Measurements from ENCODE around the gene INS.

Gene INS

DNA sequence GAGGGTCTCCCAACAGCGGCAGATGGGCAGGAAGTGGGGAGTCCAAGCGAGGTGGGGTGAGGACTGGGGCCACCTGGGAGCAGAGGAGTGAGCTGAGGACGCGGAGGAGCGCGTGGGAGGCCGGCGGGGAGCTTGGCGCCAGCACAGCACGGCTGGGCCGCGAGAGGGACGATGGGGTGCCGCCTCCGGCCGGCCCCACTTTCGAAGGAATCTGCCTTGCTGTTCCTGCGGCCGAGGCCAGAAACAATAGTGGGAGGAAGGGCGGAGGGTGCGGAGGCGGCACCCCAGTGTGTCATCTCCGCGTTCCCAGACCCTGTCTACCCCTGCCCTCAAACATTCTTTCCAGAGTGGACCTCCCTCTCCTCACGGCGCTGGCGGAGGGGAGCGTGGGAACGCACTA lies 5.5 kb downstream of the INS start:
- TF ChIP-seq ZFX (IDR thresholded peaks at IDR 0.05; ENCODE audit: borderline replicate concordance), result no peak
- TF ChIP-seq, protein P1, sequence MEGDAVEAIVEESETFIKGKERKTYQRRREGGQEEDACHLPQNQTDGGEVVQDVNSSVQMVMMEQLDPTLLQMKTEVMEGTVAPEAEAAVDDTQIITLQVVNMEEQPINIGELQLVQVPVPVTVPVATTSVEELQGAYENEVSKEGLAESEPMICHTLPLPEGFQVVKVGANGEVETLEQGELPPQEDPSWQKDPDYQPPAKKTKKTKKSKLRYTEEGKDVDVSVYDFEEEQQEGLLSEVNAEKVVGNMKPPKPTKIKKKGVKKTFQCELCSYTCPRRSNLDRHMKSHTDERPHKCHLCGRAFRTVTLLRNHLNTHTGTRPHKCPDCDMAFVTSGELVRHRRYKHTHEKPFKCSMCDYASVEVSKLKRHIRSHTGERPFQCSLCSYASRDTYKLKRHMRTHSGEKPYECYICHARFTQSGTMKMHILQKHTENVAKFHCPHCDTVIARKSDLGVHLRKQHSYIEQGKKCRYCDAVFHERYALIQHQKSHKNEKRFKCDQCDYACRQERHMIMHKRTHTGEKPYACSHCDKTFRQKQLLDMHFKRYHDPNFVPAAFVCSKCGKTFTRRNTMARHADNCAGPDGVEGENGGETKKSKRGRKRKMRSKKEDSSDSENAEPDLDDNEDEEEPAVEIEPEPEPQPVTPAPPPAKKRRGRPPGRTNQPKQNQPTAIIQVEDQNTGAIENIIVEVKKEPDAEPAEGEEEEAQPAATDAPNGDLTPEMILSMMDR (IDR thresholded peaks at IDR 0.05), result no peak
- H3K27ac ChIP-seq, result no peak overlapping the region

DNA sequence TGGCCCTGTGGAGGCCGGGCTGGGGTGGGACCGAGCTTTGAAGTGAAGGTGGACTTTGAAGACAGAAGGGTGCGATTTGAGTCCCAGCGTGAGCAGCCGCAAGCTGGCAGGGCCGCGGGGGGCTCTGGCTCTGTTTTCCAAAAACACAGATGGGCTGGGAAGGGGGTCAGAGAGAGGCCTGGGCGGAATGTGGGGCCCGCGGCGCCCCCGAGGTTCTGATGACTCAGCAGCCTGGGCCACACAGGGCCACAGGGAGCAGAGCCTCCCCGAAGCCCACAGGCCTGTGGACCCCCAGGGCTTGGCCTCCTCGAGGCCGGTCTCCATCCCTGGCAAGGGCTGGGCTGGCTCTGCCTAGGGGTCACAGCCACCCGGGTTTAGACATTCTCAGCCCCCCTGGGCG lies 6.1 kb downstream of the INS start:
- no peak for TF ChIP-seq ZFX (IDR thresholded peaks at IDR 0.05; ENCODE audit: borderline replicate concordance)
- TF ChIP-seq, protein P1 (IDR thresholded peaks at IDR 0.05), result no peak
- H3K27ac ChIP-seq, result no peak overlapping the region

DNA sequence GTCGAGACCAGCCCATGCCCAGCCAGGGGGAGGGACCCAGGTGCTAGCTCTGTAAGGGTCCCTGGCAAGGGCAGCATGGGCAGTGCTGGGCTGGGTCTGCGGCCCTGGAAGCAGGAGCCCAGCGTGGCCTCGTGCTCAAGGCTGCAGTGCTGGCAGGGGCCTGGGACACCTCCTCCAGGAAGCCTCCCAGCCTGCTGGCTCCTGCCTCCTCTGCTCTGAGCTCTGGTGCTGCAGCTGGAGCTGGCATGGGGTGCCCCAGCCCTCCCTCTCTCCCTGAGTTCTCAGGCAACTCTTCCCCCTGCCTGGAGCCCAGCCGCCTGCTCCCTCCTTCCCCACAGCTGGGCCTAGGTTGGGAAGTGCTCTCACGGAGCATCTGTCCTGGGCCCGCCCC lies 6.8 kb downstream of the INS start:
- no peak for TF ChIP-seq ZFX (IDR thresholded peaks at IDR 0.05; ENCODE audit: borderline replicate concordance)
- TF ChIP-seq, protein P1 (IDR thresholded peaks at IDR 0.05), result no peak
- H3K27ac ChIP-seq, result no peak overlapping the region

DNA sequence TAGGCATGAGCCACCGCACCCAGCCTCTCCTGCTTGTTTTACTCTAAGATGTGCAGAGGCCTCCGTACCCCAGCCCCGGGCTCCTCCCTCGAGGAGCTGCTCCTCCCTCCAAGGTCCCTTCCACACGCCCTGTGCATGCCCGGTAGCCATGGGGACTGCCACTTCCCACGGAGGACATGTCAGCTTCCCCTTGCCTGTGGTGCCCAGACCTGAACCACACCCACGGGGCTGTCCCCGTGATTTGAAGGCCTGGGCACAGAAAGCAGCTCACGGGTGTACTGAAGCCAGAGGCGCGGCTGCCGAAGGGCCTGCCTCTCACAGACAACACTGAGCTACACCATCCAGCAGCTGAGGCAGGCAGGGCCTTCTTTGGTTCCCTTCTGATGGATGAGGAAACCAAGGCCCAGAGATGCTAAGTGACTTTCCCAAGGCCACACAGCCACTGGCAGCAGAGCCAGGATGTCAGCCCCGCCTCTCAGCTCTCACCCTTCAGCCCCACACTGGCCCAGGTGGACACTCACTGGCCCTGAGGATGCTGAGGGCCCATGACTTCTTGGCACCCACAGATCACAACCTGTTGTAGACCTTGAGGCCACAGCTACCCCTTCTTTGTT lies 7.3 kb downstream of the INS start:
- H3K27ac ChIP-seq, result no peak overlapping the region
- no peak for TF ChIP-seq ZFX (IDR thresholded peaks at IDR 0.05; ENCODE audit: borderline replicate concordance)
- TF ChIP-seq, protein P1 (IDR thresholded peaks at IDR 0.05), result no peak

- H3K27ac ChIP-seq, result no peak overlapping the region
- no peak for TF ChIP-seq ZFX (IDR thresholded peaks at IDR 0.05; ENCODE audit: borderline replicate concordance)
- TF ChIP-seq, protein P1 (IDR thresholded peaks at IDR 0.05), result peak; percentile 78
Observed at GRCh38 chr11:2151500-2152257, 9.3 kb downstream of the INS start.

- no peak overlapping the region for H3K27ac ChIP-seq
- TF ChIP-seq, protein P1 (IDR thresholded peaks at IDR 0.05), result peak; percentile 18; the same call in 1 of the 2 replicates
- TF ChIP-seq ZFX (IDR thresholded peaks at IDR 0.05; ENCODE audit: borderline replicate concordance), result no peak
Observed at GRCh38 chr11:2149864-2150847, 10.9 kb downstream of the INS start.
